Rectal smooth muscle tissue (tissue), 1 donor: Measurements from ENCODE around the gene ZNF479.
"Not testable (repeated sequence)": the region's sequence is repeated elsewhere in the genome, so short reads cannot be mapped to it uniquely, and the experiment has no call there.

ENCODE experiments used
- H3K27ac ChIP-seq: one replicate; pipeline ENCODE4 v1.7.0; 2013; ENCODE audit warnings: low read depth, low read length, inconsistent platforms
- H3K27me3 ChIP-seq: one replicate; pipeline ENCODE4 v1.7.0; 2013; ENCODE audit warnings: low read length; ENCODE audit not compliant: control insufficient read depth, insufficient read depth
- H3K36me3 ChIP-seq: one replicate; pipeline ENCODE4 v1.7.0; 2013; ENCODE audit warnings: low read length; ENCODE audit not compliant: control insufficient read depth, insufficient read depth
- H3K4me1 ChIP-seq: one replicate; pipeline ENCODE4 v1.7.0; 2013; ENCODE audit warnings: low read length; ENCODE audit not compliant: control insufficient read depth, insufficient read depth
- H3K4me3 ChIP-seq: one replicate; pipeline ENCODE4 v1.7.0; 2013; ENCODE audit warnings: low read length
- H3K9ac ChIP-seq: one replicate; pipeline ENCODE4 v1.7.0; 2013; ENCODE audit warnings: low read length

The ZNF479 gene

DNA sequence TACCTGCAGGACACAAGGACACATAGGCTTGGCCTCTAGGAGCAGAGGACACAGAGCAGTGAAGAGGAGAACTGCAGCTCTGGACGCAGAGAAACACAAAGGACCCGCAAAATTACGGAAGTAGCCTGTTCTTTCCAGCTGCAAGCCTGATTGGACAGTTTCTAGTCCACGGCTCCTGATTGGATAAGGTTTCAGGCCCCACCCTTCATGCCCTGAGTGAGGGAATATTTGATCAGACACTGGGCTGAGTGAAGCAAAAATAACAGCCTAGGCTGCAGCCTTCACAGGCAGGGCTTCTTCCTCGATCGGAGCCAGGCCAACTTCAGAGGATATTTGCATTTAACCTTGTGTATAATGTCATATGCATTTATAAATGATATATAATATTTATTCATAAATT, at the start of gene ZNF479:
Gene ZNF479, minus strand, starts transcription at position 101 of the 400 bp plus-strand sequence. CDS start 112 bp downstream, outside the sequence.
- H3K9ac ChIP-seq, H3K27ac ChIP-seq, H3K36me3 ChIP-seq, H3K4me1 ChIP-seq, H3K27me3 ChIP-seq, H3K4me3 ChIP-seq: not testable (repeated sequence)

- no peak overlapping the region for H3K9ac ChIP-seq
- no peaks in the 10 kb centered on the region for H3K4me1 ChIP-seq
- H3K36me3 ChIP-seq: no peaks in the 10 kb centered on the region
- H3K27ac ChIP-seq: no peak overlapping the region
- H3K4me3 ChIP-seq: no peak overlapping the region
- no peaks in the 10 kb centered on the region for H3K27me3 ChIP-seq
Measured at GRCh38 chr7:57182031-57182430, 49.8 kb upstream of the ZNF479 start.

GRCh38 chr7:57181281-57181680, 49.0 kb upstream of the ZNF479 start:
- H3K27ac ChIP-seq: no peak overlapping the region
- no peaks in the 10 kb centered on the region for H3K4me1 ChIP-seq
- no peak overlapping the region for H3K4me3 ChIP-seq
- H3K9ac ChIP-seq: no peak overlapping the region
- no peaks in the 10 kb centered on the region for H3K36me3 ChIP-seq
- no peaks in the 10 kb centered on the region for H3K27me3 ChIP-seq

- H3K9ac ChIP-seq: no peak overlapping the region
- H3K27ac ChIP-seq: no peak overlapping the region
- H3K4me1 ChIP-seq: no peaks in the 10 kb centered on the region
- no peaks in the 10 kb centered on the region for H3K27me3 ChIP-seq
- no peaks in the 10 kb centered on the region for H3K36me3 ChIP-seq
- H3K4me3 ChIP-seq: no peak overlapping the region
Measured at GRCh38 chr7:57179776-57180415, 47.7 kb upstream of the ZNF479 start.

- no peaks in the 10 kb centered on the region for H3K4me1 ChIP-seq
- H3K27ac ChIP-seq: no peak overlapping the region
- H3K9ac ChIP-seq: no peak overlapping the region
- no peaks in the 10 kb centered on the region for H3K36me3 ChIP-seq
- H3K4me3 ChIP-seq: no peak overlapping the region
- H3K27me3 ChIP-seq: no peaks in the 10 kb centered on the region
Measured at GRCh38 chr7:57178768-57179139, 46.5 kb upstream of the ZNF479 start.

DNA sequence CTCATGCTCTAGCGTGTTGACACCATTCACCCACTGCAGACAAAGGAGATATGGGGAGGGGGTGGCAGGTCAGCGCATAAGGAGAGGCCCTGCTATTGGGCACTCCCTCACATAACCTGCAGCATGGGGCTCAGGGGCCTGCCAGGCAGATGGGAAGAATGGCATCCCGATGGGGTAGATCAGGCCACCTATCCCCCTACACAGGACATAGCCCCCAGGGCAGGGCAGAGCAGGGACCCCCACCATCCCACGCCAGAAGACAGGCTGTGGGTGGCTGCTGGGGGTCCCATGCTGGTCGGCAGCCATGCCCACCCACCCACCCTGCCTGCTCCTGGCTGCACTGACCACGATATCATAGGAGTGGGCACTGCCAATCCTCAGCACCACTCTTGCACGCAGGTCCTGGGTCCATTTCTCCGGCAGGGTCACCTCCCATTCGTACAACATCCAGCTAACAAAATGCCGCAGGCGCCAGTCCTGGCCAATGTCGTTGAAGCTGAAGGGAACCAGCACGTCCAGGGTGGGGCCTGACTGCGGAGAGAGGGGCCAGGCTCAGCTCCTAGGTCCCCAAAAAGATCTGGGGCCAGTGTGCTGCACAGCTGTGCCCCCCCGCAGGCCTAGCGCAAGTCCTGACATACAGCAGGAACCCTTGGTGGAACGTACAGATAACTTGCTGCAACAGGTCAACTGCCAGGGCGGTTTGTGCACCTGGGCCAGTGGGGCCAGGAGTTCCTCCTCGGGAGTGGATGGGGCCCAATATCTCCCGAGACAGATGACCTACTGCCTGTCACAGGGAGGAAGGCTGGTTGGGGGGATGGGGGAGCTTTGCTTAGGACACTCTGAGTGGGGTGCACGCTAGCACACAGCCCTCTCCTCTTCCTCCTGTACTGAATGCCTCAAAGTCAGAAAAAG, 45.9 kb upstream of the ZNF479 start:
- H3K36me3 ChIP-seq: no peaks in the 10 kb centered on the region
- H3K27me3 ChIP-seq: no peaks in the 10 kb centered on the region
- H3K4me1 ChIP-seq: no peaks in the 10 kb centered on the region
- H3K4me3 ChIP-seq: no peak overlapping the region
- no peak overlapping the region for H3K27ac ChIP-seq
- no peak overlapping the region for H3K9ac ChIP-seq

DNA sequence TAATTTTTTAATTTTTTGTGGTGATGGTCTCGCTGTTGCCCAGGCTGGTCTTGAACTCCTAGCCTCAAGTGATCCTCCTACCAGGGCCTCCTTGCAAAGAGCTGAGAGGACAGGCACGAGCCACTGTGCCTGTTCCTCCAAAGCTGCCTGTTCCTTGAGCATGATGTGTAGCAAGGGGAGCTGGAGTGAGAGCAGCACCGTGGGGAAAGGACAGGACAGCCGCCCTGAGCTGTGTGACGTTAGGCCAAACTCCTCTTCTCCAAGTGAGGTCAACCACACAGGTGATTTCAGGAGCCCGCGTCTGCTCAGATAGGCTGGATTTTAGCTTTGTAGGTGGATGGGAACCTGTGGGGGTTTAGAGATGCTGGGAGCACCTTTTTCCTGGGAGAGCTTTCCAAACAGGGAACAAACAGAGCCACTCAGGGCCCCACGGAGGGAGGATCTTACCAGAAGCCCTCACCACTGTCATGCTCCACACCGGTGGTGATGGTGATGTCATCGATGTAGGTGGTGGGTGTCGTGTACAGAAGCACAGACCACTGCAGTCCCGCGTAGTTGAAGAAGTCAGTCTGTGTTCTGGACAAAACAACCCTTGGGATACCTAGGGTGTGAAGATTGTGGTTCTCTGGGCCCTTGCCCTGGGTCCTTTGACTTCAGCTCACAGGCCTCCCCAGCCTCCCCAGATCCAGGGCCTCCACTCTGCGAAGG, 44.8 kb upstream of the ZNF479 start:
- Histone ChIP-seq H3K9ac (no peak overlapping the region), H3K27me3 (no peaks in the 10 kb centered on the region), H3K4me3 (no peak overlapping the region), H3K4me1 (no peaks in the 10 kb centered on the region), H3K36me3 (no peaks in the 10 kb centered on the region), H3K27ac (no peak overlapping the region)

GRCh38 chr7:57165285-57165899, 33.2 kb upstream of the ZNF479 start:
- Histone ChIP-seq H3K4me3 (no peak overlapping the region), H3K27ac (no peak overlapping the region), H3K9ac (no peak overlapping the region), H3K36me3 (no peaks in the 10 kb centered on the region), H3K27me3 (no peaks in the 10 kb centered on the region), H3K4me1 (no peaks in the 10 kb centered on the region)

DNA sequence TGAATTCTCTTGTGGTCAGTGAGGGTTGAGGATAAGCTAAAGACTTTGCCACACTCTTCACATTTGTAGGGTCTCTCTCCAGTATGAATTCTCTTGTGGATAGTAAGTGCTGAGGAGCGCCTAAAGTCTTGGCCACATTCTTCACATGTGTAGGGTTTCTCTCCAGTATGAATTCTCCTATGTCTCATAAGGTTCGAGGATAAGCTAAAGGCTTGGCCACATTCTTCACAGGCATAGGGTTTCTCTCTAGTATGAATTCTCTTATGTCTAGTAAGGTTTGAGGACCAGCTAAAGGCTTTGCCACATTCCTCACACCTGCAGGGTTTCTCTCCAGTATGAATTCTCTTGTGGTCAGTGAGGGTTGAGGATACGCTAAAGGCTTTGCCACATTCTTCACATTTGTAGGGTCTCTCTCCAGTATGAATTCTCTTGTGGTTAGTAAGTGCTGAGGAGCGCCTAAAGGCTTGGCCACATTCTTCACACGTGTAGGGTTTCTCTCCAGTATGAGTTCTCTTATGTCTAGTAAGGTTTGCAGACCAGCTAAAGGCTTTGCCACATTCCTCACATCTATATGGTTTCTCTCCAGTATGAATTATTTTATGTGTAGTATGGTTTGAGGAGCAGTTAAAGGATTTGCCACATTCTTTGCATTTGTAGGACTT, 12.0 kb downstream of the ZNF479 start:
- not testable (repeated sequence) for H3K27me3 ChIP-seq, H3K4me1 ChIP-seq, H3K36me3 ChIP-seq, H3K27ac ChIP-seq, H3K4me3 ChIP-seq, H3K9ac ChIP-seq
